C1 segment of cervical spinal cord (tissue), 14 donors: ENCODE measurements around the gene SLCO4A1.

ENCODE experiments used
- DNase-seq, 14 donors: peaks; one replicate each; lab custom pipeline; 2025; lab: John Stamatoyannopoulos, UW

Gene SLCO4A1

DNA sequence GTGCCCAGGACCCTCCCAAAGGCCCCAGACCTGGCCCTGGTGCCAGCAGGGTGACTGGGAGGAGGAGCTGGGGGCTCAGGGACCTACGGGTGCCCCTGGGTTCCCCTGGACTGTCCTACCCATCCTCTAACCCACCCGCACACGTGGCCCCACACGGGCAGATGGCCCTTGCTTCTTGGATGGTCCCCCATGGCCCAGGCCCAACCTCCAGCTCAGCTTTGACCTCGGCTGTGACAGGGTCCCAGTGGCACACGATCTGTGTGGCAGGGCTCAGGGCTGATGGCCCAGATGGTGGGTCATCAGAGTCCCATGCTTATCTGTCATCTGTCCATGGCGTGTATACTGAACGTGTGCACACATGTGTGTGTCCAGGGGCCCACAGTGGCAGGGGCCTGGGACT is 70.3 kb downstream of the SLCO4A1 start:
- DNase-seq: no peak

GRCh38 chr20:62714006-62714405 is 71.7 kb downstream of the SLCO4A1 start:
- no peak for DNase-seq

DNA sequence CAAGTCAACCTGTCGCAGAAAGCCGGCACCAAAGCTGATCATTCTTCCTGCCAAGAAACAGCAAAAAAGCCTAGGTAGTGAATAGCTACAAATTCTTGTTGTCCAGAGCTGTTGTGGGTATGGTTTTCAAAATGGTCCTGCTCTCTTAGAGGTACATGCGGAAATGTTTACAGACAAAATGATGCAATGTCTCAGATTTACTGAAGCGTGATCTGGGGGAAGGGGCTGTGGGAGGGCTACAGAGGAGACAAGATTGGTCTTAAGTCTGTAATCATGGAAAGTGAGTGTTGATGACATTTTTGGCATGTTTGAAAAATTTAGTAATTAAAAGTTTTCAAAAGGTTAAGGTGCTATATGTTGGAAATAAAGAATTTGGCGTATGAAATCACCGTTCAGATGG is 72.5 kb downstream of the SLCO4A1 start:
- no peak for DNase-seq

DNA sequence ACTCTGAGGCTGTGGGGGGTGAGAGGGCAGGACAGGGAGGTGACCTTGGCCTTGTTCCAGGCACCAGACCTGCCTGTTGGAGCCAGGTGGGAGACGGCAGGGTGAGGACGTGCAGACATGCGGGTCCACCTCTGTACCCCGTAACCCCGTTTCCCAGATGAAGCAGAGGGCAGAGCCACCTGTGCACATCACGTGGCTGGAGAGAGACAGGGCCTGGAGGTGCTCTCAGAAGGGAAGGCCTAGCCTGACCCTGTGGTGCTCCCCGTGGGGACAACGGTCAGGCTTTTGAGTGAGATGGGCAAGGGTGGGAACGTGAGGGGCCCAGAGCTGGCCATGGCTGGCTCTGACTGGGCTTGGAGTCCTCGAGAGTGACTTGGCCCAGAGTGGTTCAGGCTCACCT is 72.9 kb downstream of the SLCO4A1 start:
- no peak for DNase-seq

DNA sequence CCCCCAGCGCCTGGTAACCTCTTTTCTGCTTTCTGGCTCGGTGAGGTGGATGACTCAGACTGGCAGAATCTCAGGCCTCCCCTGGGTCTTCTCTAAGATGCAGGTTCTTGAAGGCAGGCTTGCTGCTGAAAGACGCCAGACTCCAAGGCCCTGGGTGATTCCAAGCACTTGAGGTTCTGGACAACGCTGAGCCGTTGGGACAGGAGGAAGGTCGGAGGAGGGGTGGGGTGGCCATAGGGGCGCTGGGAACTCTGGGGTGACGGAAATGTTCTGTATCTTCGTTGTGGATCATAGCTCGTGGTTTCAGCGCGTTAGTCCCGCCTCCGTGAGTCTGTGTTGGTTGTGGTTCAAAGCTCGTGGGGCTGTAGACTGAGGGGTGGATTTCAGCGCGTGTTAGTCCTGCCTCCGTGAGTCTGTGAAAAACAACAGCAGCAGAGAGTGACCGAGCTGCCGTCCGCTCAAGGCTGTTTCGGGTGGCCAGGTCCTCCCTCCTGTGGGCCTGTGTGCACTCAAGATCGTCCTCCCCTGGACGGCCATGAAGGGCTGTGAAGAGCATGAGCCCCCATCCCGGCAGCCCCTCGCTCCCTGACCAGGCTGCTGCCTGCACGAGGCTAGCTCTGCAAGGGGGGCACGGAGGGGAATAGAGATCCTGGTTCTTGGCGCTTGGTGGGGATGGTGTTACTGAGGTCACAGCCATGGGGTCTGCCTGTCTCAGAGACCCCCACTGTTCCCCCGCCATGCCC is 74.1 kb downstream of the SLCO4A1 start:
- no peak for DNase-seq

DNA sequence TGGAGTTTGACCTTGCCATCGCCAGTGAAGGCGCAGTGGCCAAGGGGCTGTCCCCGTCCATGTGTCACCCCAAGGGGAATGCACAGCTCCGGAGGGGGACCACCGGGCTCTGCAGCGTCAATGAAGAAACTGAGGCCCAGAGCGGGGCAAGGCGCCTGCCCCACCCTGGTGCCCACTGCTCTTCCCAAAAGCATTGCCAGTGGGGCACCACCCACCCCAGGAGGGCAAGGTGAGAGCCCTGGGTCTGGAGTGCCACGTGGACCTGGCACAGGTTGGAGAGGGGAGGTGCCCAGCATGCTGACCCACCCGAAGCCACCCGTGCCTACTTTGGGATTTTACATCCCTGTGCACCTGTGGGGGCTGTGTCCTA is 74.6 kb downstream of the SLCO4A1 start:
- DNase-seq: no peak

GRCh38 chr20:62717933-62718332 is 75.6 kb downstream of the SLCO4A1 start:
- DNase-seq: no peak

DNA sequence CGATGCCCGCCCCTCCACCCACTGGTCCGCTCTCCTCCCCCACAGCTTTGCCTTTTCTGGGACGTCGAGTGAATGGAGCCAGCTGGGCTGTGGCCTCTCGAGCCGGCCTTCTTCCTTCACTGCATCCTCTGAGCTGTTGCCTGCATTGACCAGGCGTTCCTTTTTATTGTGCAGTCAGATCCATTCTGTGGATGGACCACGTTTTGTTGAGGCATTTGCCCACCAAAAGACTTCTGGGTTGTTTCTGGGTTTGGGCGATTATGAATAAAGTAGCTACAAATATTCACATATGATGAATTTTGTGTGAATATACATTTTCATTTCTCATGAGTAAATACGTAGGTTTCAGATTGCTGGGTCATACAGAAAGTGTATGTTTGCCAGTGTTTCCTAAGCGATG is 76.2 kb downstream of the SLCO4A1 start:
- no peak for DNase-seq

GRCh38 chr20:62719250-62719935 is 77.1 kb downstream of the SLCO4A1 start:
- DNase-seq: no peak
